HG02884 (cell line): ENCODE data around the gene ADGRG1.

Experiments
- ATAC-seq: cut with Tn5 transposase; IDR thresholded peaks from one replicate; pipeline ENCODE4 v1.9.1; 2021; ENCODE audit warnings: mild to moderate bottlenecking, moderate library complexity; ENCODE audit not compliant: unreplicated experiment

Gene ADGRG1

DNA sequence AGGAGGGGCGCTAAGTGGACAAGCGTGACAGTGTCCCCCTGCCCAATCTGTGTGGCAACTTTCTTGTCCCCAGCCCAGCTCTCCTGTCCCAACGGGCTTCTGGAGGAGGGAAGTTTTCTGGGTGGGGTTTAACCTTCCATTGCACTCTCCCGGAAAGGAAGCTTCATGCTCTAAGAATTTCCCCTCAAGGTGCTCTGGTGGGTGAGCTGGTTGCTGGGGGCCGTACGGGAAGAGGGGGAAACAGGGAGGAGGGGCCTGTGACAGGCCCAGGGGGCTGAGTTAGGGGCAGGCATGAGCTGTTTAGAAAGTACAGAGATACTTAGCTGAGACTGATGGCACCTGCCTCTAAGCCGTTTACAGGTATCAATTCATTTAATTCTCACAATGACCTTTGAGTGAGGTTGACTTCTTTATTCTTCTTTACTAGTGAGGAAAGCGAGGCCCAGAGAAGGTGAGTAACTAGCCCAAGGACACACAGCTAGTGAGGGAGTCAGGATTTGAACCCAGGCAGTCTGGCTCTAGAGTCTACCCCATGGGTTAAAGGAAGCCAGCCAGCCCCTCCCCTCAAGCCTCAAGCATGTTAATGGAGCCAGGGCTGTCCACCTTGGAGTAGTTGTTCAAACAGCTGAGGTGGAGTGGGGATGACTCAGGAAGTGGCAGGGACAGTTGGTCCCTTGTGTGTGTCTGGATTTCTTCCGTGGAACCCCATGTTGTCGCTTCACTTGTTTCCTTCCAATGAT is 18.9 kb downstream of the ADGRG1 start:
- no peak for ATAC-seq

DNA sequence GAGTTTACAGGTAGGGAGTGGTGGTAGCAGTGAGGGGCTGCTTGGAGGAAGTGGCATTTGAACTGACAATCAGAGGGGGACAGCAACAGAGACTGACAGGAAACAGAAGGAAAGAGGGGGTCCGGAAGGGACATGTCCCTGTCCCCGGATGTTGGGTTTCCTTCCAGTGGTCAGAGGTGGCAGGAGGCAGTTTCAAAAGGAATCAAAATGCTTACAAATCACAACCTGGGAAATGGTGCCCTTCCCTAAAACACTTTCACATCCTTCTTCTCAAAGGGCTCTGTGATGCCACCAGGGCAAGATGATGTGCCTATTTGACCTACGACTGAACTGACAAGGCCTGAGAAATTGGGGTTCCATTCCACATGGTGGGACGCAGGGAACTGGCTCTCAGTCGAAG is 19.7 kb downstream of the ADGRG1 start:
- no peak for ATAC-seq

DNA sequence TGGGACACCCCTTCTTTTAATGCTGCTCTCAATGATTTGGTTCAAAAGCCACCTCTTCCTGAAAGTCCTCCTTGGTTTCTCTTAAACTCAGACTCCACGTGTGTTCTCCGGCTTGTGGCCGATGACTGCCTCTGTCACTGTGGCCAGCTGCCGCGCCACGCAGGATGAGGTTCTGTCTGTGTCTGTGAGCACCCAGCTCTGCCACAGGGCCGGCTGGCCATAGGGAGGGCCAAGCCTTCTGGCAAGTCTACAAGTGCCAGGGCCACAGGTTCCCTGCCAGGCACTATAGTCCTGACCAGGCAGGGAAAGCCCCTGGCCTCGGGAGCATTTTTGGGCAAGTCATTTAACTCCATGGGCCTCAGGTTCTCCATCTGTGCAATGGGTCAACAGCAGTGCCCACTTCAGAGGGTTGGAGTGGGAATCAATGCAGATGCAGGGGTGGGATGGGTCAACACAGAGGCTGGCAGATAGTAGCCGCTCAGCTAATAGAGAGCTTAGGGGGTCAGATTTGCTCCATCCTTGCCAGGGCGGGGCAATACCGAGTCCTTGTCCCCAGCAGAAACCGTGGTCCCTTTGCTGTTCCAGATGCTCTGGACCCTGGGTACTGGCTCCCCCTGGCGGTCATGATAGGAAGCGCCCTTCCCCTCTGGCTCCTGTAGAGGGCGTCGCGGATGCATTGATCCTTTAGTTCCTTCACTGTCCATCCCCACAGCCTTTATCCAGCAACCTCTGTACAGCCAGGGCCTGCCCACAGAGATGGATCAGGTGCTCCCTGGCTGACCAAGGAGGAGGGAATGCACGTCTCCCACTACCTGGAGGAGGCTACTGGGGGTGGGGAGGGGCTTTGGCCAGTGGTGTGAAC is 20.4 kb downstream of the ADGRG1 start:
- no peak for ATAC-seq

DNA sequence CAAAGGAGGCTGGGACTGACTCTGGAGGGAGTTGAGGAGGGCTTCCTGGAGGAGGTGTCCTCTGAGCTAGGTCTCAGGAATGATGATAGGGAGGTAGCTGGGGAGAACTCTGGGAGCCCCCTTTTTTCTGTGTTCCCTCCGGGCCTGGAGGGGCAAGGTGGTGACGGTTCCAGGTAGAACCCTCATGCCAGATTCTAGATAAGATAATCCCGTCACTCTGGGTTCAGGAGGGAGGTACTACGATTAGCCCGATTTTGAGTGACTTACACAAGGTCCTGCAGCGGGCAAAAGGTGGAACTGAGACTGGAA is 21.0 kb downstream of the ADGRG1 start:
- ATAC-seq = no peak

DNA sequence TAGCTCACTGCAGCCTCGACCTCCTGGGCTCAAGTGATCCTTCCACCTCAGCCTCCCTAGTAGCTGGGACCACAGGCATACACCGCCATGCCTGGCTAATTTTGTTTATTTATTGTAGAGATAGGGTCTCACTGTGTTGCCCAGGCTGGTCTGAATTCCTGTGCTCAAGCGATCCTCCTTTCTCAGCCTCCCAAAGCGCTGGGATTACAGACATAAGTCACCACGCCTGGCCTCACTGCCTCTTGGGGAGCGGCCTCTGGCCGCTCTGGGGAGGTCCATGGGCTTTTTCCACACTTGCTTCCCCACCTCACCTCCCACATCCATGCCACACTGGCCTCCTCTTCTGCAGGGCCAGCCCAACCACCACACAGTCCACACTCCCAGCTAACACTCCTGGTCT is 21.4 kb downstream of the ADGRG1 start:
- ATAC-seq = no peak

DNA sequence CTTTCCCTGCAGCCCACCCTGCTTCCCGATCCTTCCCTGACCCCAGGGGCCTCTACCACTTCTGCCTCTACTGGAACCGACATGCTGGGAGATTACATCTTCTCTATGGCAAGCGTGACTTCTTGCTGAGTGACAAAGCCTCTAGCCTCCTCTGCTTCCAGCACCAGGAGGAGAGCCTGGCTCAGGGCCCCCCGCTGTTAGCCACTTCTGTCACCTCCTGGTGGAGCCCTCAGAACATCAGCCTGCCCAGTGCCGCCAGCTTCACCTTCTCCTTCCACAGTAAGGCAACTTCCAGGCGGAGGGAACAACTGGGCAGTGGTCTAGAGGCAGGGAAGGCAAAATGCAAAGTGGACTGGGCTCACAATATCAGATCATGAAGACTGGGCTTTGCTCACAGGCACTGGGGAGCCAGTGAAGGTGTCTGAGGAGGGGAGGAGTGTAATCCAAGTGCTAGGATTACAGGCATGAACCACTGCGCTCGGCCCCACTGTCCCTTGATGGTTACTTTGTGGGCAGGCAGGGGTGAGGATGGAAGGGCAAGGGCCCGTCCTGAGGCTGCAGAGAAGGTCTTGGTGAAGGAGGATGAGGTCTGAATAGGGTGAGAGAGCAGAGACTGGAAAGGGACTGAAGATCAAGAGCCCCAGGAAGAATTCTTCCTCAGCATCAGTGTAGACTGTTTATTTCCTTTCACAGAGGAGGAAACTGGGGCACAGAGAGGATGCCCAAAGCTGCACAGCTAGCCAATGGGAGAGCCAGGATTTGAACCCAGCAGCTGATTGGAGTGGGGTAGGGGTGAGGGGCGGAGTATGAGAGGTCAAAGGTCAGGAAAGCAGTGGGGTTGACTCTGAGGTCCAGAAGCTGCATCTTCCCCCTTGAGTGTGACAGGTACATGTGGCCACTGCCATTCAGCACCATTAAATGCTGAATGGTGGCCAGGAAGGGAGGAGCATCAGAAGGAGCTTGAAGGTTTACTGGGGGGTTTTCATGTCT is 23.2 kb downstream of the ADGRG1 start:
- no peak for ATAC-seq

DNA sequence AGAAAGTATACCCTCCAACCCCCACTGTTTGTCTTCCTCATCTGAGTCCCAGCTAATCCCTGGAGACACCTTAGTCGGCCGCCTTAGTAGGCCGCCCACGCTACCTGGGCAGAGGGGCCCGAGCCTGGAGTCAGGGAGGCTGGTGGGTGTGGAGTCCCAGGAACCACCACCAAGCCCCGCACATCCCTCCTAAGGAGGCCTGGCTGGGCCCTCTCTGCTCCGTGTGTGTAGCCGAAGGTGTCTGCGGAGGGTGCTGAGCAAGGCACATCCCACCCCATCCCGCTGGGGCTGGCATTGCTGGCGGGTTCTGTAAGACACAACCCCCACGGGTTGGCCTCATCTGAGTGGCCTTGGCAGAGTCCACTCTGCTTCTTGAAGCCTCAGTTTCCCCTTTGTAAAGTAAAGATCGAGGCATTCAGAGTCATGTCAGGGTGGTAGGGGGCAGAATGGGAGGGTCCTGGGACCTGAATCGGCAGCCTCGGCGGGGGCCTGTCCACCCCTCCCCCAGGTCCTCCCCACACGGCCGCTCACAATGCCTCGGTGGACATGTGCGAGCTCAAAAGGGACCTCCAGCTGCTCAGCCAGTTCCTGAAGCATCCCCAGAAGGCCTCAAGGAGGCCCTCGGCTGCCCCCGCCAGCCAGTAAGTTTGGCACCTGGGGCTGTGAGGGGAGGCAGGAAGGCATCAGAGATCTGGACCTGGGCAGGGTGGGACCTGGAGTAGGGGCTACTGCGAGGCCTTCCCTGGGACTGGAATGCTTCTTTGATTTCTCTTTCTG is 24.5 kb downstream of the ADGRG1 start:
- ATAC-seq = no peak

DNA sequence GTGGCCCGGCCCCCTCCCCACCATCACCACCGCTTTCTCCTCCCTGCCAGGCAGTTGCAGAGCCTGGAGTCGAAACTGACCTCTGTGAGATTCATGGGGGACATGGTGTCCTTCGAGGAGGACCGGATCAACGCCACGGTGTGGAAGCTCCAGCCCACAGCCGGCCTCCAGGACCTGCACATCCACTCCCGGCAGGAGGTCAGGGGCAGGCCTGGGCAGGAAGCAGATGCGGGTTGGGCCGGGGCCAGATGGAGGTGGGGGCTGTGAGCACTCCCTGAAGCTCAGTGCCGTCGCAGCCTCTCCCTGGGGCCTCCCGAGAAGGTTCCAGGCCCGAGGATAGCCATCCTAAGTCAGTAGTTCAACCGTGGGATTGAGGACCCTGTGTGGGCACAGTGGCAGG is 25.5 kb downstream of the ADGRG1 start:
- no peak for ATAC-seq

DNA sequence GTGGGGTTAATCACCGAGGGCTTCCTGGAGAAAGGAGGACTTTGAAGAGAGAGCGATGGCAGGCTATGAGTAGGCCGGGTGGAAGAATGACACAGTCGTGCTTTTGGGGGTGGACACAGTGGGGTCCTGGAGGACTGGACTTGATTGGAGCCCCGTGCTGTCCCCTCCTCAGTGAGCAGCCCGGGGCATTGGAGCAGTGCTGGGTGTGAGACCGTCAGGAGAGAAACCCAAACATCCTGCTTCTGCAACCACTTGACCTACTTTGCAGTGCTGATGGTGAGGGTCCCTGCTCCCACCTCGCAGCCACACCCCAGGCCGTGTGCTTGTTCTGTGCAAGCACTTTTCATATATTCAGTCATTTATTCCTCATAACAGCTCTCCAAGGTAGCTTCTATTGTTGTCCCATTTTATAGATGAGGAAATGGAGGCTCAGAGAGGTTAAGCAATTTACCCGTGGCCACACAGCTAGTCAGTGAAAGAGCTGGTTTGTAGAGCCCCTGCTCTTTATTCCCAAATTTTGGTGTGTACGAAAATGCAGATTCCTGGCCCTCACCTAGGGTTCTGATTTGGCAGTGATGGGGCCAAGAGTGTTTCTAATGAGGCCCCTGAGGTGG is 28.0 kb downstream of the ADGRG1 start:
- ATAC-seq = no peak

DNA sequence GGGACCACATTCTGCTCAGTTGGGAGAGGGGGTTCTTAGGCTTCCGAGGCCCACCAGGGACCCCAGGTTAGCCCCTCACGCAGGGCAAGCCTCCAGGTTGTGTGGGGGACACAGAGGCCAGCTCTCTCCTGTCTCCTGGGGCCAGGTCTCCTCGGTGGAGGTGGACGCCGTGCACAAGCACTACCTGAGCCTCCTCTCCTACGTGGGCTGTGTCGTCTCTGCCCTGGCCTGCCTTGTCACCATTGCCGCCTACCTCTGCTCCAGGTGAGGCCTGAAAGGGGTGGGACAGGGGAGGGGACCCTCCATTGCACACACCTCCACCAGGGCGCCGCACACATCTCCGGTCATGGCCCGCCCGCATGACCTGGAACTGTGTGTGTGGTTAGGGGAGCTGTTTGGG is 28.8 kb downstream of the ADGRG1 start:
- ATAC-seq = no peak

DNA sequence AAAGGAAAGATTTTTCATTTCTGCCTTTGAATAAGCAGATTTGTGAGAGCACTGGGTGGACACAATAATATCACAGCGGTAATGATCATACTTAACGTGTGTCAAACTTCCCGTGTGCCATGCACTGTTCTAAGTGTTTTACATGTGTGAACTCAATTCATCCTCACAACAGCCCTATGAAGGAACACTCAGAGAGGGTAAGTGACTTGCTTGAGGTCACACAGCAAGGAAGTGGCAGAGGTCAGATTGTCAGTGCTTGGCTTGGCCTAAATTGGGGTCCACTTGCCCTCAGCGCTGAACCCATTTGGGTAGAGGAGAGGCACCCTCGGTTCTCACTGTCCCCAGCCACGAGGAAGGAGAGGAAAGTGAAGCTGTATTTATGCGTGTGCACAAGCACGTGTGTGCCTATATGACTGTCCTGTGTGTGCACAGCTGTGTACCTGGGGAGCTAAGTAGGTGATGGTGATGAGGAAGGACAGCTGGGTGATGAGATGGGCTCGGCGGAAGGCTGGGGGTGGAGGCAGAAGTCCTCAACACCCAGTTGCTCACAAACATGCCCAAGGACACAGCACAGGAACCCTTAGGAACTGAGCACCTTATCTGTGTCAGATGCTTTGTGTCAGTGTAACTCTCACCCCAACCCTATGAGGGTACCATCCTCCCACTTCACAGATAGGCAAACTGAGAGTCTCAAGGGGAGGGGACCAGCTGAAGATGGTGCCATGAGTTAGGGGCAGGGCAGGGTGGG is 29.9 kb downstream of the ADGRG1 start:
- ATAC-seq = no peak

DNA sequence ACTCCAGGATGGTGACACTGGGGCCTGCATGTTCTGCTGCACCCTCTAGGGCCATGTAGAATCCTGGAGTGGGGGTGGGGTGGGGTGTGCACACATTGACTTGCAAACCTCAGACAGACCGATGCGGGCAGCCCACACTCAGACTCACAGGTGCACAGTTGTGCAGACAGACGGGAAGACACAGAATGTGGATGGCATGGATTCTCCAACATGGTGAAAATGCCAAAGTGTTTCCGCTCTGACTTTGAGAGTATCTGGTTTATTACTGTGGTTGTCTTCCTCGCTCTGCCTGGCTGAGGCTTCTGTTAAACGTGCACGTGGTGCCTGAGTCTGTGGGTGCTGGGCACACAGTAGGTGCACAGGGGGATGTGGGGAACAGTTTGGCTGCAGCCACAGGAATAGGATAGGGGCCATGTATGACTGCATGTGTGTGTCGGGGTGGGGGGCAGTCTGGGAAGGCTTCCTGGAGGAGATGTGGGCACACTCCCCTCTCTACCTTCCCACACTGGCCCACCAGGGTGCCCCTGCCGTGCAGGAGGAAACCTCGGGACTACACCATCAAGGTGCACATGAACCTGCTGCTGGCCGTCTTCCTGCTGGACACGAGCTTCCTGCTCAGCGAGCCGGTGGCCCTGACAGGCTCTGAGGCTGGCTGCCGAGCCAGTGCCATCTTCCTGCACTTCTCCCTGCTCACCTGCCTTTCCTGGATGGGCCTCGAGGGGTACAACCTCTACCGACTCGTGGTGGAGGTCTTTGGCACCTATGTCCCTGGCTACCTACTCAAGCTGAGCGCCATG is 30.6 kb downstream of the ADGRG1 start:
- no peak for ATAC-seq

DNA sequence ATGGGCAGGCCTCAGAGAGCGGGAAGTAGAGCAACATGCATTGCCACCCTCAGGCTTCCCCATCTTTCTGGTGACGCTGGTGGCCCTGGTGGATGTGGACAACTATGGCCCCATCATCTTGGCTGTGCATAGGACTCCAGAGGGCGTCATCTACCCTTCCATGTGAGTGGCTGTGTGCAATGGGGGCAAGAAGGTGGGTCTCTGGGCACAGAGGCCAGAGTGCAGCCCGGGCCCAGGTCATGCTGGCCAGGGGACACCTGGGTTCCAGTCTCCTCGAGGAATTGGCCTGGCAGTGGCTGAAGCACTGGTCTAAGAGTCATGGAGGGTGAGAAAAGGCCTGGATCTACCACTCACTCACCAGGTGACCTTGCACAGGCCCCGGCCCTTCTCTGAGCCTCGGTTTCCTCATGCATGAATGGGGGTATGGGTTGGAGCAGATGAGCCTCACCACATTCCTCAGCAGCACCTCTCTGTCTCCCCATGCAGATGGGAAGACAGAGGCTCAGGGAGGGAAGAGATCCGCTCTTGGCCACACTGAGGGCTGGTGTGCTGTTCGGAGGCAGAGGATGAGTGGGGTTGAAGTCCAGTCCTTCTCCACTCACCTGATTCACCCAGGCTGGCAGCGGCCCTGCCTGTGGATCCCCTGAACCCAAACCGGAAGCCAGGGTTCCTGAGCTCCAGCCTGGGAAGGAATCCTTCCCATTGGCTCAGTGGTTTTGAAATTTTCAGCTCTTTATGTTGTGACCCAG is 32.5 kb downstream of the ADGRG1 start:
- ATAC-seq = no peak

DNA sequence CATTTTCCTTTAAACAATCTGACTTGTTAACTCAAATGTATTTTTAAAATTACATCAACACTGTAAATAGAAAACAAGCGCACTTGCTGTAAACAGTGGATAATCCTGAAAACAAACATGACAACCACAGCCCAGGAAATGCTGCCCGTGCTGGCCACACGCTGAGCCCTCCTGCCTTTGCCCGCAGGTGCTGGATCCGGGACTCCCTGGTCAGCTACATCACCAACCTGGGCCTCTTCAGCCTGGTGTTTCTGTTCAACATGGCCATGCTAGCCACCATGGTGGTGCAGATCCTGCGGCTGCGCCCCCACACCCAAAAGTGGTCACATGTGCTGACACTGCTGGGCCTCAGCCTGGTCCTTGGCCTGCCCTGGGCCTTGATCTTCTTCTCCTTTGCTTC is 33.1 kb downstream of the ADGRG1 start:
- no peak for ATAC-seq

DNA sequence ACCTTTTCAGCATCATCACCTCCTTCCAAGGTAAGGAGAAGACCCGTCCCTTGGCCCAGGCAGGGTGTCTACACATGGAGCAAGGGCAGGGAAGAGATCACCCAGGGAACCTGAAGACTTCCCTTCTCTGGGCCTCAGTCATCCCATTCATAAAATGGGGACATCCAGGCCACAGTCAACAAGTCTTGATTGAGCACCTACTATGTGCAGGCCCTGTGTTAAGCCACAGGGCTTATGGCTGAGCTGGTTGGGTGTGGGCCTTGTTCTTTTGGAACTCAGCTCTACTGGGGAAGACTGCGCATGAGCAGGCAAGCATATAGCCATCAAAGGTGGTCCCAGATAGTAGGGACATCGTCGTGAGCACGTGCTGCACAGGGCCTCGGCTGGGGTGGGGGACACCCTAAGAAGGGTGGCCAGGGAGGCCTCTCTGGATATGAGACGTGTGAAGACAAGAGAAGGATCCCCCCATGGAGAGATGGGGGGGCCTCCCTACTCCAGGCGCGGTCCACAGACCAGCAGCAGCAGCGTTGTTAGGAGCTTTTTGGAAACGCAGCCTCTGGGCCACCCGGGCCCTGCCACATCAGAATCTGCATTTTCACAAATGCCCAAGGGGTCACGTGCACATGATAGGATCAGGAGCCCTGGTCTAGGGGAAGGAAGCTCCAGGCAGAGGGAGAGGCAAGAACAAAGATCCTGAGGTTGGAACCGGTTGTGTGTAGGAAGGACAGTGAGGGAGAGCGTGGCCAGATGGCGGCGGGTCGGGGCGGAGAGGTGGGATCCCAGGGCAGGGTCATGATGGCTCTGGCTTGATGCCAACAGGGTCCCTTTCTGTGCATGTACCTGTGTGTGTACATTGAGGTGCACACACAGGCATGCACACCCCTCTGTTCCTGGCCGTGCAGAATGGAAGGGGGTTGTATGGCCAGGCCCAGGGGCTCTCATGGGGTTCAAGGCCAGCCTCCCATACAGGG is 33.8 kb downstream of the ADGRG1 start:
- no peak for ATAC-seq

DNA sequence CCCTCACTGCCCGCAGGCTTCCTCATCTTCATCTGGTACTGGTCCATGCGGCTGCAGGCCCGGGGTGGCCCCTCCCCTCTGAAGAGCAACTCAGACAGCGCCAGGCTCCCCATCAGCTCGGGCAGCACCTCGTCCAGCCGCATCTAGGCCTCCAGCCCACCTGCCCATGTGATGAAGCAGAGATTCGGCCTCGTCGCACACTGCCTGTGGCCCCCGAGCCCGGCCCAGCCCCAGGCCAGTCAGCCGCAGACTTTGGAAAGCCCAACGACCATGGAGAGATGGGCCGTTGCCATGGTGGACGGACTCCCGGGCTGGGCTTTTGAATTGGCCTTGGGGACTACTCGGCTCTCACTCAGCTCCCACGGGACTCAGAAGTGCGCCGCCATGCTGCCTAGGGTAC is 35.0 kb downstream of the ADGRG1 start:
- ATAC-seq = no peak
